GM12875 (cell line): ENCODE measurements around the gene IFFO2.
A peak's percentile ranks its signal among the peaks of the same experiment; 100 is the strongest.

Experiments
- H3K4me3 ChIP-seq: one replicate; pipeline ENCODE4 v1.5.1; 2011; ENCODE audit warnings: low read depth, low read length, control low read depth
- CTCF ChIP-seq: IDR thresholded peaks from 2 replicates; pipeline ENCODE4 v1.5.1; 2011; ENCODE audit warnings: low read depth, mild to moderate bottlenecking, control low read depth, inconsistent platforms, low read length, moderate library complexity, borderline replicate concordance; ENCODE audit not compliant: insufficient read depth

IFFO2 gene

GRCh38 chr1:18917071-18917799 lies 39.2 kb downstream of the IFFO2 start:
- H3K4me3 ChIP-seq = no peak overlapping the region
- no peak for TF ChIP-seq CTCF

DNA sequence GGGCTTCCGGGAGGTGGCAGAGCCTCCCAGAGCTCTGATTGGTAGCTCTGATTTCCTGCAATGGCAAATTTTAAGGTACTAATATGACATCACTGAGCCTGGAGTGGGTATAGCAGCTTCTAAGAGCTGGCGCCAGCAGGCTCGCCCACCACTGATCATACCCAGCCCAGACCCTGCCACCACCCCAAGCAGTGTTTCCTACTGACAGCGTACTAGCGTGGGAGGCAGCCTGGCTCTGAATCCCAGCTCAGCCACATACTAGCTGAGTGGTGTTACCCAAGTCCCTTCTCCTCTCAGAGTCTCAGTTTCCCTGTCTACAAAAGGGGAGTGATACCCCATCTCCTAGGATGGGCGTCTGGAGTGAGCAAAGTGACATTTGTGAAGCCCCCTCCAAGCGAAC lies 41.1 kb downstream of the IFFO2 start:
- no peak overlapping the region for H3K4me3 ChIP-seq
- TF ChIP-seq CTCF = no peak

DNA sequence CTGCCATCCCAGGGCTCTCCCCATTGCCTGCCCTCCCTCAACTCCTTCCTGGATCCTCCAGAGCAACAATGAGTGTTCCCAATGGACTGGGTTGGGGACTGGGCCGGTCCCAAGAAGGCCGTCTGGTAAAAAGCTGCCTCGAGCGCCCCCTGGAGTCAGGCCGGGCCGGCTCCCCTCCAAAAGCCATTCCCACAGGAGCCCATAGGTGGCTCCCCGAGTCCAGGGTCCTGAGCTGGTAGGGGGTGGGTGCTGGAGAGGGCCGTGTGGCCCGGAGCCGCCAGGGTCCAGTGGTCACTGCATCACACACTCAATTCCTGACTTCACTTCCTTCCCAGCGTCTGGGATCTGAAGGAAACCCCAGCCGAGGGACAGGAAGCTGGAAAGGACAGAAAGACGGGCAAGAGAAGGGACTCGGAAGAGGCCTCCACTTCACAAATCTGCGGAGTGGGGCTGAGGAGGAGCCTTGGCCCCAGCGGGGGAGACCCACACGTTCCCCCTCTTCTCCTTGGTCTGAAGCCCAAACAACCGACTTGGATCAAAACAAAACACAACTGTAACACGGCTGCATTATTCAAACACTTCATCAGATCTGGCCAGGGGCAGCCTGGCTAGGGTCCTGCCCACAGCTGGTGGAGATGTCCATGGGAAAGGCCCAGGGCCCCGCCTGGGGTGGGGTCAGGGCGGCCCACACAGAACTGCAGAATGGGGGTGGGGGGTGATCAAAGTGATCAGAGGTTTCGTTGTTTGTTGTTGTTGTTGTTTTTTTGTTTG lies 43.2 kb downstream of the IFFO2 start:
- peak; percentile 99 for TF ChIP-seq CTCF
- no peak overlapping the region for H3K4me3 ChIP-seq

DNA sequence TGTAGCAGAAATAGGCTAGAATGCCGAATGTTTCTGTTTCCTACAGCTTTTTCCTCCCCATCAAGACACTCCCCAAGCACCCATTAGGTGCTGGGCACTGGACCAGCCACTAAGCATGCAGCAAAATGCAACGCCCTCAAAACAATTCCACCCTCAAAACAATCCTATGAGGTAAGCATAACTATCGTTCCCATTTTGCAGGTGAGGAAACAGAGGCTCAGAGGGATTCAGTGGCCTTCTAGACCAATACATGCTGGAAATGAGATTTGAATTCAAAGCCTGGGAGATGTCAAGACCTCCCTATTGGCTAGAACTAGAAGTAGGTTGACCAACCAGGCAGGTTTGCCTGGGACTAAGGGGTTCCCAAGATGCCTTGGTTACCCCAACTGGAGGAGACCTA lies 43.9 kb downstream of the IFFO2 start:
- no peak overlapping the region for H3K4me3 ChIP-seq
- no peak for TF ChIP-seq CTCF

DNA sequence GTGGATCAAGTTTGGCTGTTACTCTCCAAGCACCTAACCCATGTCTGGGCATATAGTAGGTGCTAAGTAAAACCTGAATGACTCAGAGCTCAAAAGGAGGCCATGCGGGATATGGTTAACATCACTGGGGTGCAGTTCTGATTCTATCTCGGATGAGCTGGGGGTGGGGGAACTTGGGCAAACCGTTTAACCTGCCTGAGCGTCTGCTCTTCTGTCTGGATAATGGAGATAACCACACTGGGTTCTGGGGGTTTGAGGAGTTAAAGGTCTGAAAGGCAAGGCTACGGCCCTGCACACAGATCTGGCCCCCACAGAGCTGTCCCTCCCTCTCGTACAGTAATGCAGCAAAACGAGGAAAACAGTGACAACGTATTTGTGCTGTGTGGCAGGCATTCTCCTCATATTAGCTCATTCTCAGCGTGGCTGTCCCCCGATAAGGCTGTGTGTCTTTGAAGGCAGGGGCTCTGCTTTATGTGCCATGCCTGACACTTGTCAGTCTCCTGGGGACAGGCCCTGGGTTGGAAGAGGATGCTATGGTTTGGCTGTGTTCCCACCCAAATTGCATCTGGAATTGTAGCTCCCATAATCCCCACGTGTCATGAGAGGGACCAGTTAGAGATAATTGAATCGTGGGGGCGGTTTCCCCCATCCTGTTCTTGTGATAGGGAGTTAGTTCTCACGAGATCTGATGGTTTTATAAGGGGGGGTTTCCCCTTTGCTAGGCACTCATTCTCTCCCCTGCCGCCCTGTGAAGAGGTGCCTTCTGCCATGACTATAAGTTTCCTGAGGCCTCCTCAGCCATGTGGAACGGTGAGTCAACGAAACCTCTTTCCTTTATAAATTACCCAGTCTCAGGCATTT lies 47.3 kb downstream of the IFFO2 start:
- TF ChIP-seq CTCF = no peak

GRCh38 chr1:18907917-18908845 lies 48.3 kb downstream of the IFFO2 start:
- no peak overlapping the region for H3K4me3 ChIP-seq
- no peak for TF ChIP-seq CTCF

More for the DNA sequence above, 47.3 kb downstream of the IFFO2 start:
- no peak overlapping the region for H3K4me3 ChIP-seq
